ENCODE results near the gene RUBCNL.
"Not testable (repeated sequence)": the region's sequence is repeated elsewhere in the genome, so short reads cannot be mapped to it uniquely, and the experiment has no call there.

The RUBCNL gene, protein sequence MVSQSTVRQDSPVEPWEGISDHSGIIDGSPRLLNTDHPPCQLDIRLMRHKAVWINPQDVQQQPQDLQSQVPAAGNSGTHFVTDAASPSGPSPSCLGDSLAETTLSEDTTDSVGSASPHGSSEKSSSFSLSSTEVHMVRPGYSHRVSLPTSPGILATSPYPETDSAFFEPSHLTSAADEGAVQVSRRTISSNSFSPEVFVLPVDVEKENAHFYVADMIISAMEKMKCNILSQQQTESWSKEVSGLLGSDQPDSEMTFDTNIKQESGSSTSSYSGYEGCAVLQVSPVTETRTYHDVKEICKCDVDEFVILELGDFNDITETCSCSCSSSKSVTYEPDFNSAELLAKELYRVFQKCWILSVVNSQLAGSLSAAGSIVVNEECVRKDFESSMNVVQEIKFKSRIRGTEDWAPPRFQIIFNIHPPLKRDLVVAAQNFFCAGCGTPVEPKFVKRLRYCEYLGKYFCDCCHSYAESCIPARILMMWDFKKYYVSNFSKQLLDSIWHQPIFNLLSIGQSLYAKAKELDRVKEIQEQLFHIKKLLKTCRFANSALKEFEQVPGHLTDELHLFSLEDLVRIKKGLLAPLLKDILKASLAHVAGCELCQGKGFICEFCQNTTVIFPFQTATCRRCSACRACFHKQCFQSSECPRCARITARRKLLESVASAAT

DNA sequence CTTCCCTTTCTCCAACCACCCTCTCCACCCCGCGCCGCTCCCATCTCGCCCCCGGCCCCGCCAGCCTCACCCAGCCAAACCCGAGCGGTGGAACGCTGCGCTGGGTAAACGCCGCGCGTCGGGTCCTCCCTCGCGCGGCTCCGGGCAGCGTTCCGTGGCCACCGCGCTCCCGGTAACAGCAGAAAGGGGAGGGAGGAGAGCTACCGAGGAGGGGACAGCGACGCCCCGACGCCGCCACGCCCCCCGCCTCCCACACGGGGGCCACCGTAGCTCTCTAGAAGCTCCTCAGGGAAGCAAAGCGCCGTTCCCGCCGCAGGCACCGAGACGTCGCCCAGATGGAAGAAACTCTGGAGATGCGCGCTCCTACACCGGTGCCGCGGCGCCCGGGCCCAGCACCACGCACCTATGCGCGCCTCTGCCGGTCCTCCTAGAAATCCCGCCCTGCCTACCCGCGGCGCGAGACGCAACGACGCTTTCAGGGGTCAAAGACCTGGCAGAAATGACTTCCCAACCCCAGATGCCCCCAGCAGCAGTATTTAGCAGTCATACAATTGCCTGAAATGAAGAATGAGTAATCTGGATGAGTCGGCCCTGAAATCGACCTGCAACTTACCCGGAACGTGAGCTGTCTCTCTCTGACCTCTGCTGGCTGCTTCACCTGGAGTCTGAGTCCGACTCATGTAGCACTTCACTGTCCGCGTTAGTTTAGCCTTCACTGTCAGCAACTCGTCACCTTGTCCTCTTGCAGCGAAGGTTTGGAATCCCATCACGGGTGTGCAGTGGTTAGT lies at the start of gene RUBCNL:
Gene RUBCNL, minus strand, starts transcription at position 189 of the 788 bp plus-strand sequence. CDS start 14,777 bp downstream, outside the sequence.
- no peaks in the 10 kb centered on the region for H3K9me3 ChIP-seq
- peaks cover 0 to 23% (median 12%) of the 10 kb centered on the region in 4 donors for H3K4me1 ChIP-seq
- H3K27ac ChIP-seq, result peak within 1 kb of the TSS in 1 of 2 donors; percentile 38
- peaks cover 0 to 26% of the 10 kb centered on the region in 2 donors for H3K27me3 ChIP-seq
- no peaks in the 10 kb centered on the region for H3K36me3 ChIP-seq
- intact Hi-C loops (cut with DNase I; ENCODE audit: low total_unique reads), result no loop called here
- peak within 1 kb of the TSS; percentile 41 to 59 for H3K4me3 ChIP-seq
- no peak for DNase-seq
- TF ChIP-seq, protein P1, sequence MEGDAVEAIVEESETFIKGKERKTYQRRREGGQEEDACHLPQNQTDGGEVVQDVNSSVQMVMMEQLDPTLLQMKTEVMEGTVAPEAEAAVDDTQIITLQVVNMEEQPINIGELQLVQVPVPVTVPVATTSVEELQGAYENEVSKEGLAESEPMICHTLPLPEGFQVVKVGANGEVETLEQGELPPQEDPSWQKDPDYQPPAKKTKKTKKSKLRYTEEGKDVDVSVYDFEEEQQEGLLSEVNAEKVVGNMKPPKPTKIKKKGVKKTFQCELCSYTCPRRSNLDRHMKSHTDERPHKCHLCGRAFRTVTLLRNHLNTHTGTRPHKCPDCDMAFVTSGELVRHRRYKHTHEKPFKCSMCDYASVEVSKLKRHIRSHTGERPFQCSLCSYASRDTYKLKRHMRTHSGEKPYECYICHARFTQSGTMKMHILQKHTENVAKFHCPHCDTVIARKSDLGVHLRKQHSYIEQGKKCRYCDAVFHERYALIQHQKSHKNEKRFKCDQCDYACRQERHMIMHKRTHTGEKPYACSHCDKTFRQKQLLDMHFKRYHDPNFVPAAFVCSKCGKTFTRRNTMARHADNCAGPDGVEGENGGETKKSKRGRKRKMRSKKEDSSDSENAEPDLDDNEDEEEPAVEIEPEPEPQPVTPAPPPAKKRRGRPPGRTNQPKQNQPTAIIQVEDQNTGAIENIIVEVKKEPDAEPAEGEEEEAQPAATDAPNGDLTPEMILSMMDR (IDR thresholded peaks at IDR 0.05), result no peak

DNA sequence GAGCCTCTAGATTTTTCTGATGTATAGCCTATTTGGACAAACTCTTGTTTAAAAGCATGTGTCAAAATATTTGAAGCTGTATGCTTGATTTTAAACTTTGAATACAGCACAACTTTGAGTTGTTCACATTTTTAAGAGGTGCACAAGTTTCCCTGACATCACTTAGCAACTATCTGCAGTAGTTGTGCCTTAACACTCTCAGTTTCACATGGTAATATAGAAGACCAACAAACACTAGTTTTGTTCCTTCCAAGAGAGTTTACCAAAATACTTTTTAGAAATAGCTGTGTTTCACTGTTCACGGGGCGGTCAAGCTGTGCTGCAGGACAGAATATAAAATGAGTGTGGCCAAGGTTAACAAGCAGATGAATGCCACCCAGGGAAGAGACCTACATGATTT lies 42.5 kb upstream of the RUBCNL start:
- H3K27ac ChIP-seq; H3K27me3 ChIP-seq; H3K36me3 ChIP-seq; intact Hi-C loops (cut with DNase I; ENCODE audit: low total_unique reads); H3K4me1 ChIP-seq; DNase-seq; H3K4me3 ChIP-seq; H3K9me3 ChIP-seq: not testable (repeated sequence)

DNA sequence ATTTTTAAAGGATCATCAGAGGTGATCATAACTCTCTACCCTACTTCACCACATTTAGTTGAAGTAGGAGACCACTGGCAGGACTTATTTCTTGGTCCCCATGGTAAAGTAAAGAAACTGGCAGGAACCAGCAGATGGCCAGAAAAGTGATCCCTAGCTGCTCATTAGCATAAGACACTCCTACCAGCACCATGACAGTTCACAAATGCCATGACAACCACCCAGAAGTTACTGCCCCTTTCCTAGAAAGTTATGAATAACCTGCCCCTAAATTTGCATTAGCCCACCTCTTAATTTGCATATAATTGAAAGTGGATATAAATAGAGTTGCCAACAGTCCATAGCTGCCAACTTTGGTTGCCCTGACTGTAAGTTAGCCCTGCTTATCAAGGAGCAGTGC lies 18.4 kb upstream of the RUBCNL start:
- no peak for DNase-seq
- Histone ChIP-seq H3K4me1 (peaks cover 0 to 12% (median 7%) of the 10 kb centered on the region in 4 donors), H3K36me3 (no peaks in the 10 kb centered on the region), H3K27ac (no peak overlapping the region), H3K4me3 (no peak overlapping the region), H3K27me3 (no peaks in the 10 kb centered on the region), H3K9me3 (no peaks in the 10 kb centered on the region)
- intact Hi-C loops (cut with DNase I; ENCODE audit: low total_unique reads), result no loop called here
- TF ChIP-seq, protein P1 (IDR thresholded peaks at IDR 0.05), result no peak

DNA sequence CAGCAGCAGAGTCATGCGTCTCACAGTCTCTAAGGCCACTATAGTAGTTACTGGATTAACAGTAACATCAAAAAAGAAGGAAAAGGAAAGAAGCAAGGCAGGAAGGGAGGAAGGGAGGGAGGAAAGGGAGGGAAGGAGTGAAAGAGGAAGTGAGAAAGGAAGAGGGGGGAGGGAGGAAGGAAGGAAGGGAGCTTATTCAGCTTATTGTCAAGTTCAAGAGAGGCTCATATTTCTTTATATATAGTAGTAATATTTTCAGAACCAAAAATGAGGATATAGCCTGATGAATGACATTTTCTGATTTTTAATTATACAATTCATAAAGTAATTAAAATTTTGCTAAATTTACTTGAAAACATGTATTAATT lies 17.7 kb upstream of the RUBCNL start:
- DNase-seq, result no peak
- H3K4me1 ChIP-seq, result peaks cover 0 to 18% (median 10%) of the 10 kb centered on the region in 4 donors
- H3K4me3 ChIP-seq, result no peak overlapping the region
- intact Hi-C loops (cut with DNase I; ENCODE audit: low total_unique reads), result no loop called here
- H3K27ac ChIP-seq, result no peak overlapping the region
- H3K9me3 ChIP-seq, result no peaks in the 10 kb centered on the region
- no peaks in the 10 kb centered on the region for H3K27me3 ChIP-seq
- TF ChIP-seq, protein P1 (IDR thresholded peaks at IDR 0.05), result no peak
- H3K36me3 ChIP-seq, result no peaks in the 10 kb centered on the region

DNA sequence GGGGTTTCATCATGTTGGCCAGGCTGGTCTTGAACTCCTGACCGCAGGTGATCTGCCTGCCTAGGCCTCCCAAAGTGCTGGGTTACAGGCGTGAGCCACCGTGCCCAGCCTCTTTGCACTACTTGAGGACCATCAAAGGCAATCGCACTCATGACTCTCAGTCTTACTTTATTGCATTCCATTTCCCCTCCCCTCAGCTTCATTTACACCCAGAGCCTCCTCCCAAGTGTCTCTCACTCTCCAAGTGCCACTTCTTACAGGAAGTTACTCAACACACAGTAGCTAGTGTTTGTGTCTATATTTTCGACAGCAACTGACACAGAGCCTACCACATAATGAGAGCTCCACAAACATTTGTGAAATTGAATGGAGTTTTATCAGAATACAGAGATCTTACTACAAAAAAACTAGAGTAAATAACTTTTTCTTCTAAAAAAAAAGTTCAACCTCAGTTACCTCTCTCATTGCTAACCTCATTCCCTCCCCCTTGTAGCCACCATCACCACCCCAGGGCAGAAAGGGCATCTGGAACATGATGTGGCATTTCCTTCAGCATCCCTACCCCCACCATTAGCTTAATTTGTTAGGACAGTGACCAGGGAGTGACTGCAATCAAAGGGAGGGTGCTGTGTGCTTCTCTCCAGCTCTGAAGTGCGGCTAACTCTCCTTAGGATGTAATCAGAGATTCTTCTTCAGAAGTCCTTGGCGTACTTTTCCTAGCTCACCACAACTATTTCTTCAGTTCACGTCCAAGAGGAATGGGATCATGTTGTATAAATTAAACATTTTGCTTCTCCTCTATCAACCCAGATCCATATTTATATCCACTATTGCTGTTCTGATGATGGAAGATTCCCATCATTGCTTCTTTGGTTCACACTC lies 17.0 kb upstream of the RUBCNL start:
- Histone ChIP-seq H3K4me3 (no peak overlapping the region), H3K4me1 (peaks cover 0 to 18% (median 10%) of the 10 kb centered on the region in 4 donors), H3K27ac (no peak overlapping the region), H3K27me3 (no peaks in the 10 kb centered on the region), H3K9me3 (no peaks in the 10 kb centered on the region), H3K36me3 (no peaks in the 10 kb centered on the region)
- intact Hi-C loops (cut with DNase I; ENCODE audit: low total_unique reads), result no loop called here
- TF ChIP-seq, protein P1 (IDR thresholded peaks at IDR 0.05), result no peak
- DNase-seq, result no peak

Measured in tibial artery (tissue), 4 donors.